GM21390 (cell line): ENCODE results near the gene THAP8.

ENCODE experiments used
- ATAC-seq: cut with Tn5 transposase; IDR thresholded peaks from one replicate; pipeline ENCODE4 v1.9.1; 2021; ENCODE audit not compliant: unreplicated experiment

Gene THAP8

DNA sequence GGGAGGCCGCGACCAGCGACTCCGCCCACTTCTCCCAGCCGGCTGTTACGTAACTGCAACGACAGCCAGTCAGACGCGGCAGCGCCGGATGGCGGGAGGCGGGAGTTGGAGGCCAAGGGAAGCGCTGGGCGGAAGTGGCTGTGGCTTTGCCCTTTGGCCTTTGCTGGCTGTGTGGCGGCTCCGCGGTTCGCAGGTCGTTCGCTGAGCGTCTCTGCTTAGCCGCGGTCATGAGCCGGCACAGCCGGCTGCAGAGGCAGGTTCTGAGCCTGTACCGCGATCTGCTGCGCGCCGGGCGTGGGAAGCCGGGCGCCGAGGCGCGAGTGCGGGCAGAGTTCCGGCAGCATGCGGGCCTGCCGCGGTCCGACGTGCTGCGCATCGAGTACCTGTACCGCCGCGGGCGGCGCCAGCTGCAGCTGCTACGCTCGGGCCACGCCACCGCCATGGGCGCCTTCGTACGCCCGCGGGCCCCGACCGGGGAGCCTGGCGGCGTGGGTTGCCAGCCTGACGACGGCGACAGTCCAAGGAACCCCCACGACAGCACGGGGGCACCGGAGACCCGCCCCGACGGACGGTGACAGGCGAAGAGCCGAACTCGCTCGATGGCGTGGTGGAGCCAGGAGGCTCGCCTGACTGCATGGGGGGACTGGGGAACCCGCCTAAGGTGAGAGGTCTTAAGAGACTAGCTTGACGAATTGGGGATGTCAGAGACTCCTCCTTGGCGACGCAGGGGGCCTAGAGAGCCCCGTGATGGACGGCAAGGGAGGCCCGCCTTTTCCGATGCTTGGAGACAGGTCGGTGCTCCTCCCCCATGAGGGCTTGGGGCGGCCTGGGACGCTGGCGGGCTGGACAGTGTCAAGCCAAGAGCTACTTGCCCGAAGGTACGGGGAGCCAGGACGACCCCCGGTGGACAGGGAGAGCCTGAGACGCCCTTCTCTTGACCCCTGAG, 58.8 kb downstream of the THAP8 start, which contains the start of gene SDHAF1:
SDHAF1 (plus strand) TSS at position 141 of the 946 bp plus-strand sequence; CDS start at position 228, 87 bp downstream.
- peak; percentile 77 for ATAC-seq

DNA sequence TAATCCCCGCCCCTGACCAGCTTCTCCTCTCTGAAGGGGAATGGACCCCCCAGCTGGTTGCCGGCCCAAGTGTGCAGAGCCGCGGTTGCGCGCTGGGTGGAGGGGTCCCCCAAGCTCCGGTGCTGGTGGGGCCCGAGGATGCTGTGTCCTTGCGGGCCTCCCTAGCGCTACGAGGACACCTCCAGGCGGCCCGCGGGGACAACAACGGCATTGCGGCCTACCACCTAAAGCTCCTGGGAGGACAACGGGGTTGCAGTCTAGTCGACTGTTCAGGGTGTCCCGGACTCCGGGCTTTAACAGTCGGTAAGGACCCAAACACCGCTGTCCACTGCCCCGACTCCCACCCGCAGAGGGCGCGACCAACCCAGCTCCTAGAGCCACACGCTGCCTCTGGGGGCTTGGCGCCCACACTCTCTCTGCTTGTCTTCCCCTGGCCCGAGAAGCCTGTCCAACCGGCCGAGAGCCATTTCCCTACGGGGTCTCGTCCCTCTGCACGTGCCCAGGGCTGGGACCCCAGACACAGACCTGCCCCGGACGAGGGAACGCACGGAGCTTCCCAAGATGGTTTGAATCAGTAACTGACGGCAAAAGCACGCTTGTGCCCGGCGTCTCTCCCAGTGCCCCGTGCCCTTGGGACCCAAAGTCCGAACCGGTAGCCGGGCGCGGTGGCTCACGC, 60.0 kb downstream of the THAP8 start:
- ATAC-seq, result no peak

DNA sequence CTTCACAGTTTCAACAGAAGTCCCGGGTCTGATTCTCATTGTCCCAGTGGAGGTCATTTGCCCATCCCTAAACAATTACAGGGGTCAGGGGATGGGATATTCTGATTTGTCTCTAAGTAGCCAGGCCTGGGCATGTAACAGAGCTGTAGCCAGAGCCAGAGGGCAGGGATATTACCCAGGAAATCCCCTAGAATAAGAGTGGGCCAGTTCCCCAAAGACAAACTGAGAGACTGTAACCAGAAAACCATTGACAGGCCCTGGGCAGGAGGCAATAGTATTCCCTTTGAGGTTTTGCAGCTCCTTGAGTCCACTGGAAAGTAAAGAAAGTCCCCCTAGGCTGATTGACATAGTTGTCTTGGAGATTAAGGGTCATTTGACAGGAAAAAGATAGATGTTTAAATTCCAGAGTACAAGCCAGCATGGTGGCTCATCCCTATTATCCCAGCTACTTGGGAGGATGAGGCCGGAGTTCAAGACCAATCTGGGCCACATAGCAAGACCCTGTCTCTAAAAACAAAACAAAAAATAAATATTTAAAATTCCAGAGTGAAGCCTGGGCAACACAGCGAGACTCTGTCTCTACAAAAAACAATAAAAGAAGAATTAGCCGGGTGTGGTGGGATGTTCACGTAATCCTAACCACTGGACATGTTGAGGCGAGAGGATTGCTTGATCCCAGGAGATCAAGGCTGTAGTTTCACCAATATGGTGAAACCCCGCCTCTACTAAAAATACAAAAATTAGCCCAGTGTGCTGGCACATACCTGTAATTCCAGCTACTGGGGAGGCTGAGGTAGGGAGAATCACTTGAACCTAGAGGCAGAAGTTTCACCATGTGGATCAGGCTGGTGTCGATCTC, 60.9 kb downstream of the THAP8 start:
- no peak for ATAC-seq

DNA sequence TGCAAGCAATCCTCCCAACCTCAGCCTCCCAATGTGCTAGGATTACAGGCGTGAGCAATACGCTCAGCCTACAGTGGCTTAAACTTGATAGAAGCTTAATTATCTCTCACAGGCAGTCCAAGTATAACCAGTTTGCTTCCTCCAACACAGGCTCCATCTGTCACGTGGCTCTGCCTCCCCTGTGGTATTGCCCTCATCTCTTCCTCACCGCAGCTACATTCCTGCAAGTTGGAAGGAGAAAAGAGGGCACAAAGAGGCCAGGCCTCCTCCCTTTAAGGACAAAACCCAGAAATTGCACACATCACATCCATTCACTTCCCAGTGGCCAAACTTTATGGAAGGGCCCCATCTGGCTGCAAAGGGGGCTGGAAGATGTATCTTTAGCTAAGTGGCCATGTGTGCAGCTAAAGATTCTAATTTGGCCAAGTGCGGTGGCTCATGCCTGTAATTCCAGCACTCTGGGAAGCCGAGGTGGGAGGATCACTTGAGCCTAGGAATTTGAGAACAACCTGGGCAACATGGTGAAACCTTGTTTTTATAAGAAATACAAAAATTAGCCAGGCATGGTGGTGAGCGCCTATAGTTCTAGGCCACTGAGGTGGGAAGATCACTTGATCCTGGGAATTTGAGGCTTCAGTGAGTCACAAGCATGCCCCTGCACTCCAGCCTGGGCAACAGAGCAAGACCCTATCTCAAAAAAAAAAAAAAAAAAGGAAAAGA, 62.2 kb downstream of the THAP8 start:
- ATAC-seq, result no peak

DNA sequence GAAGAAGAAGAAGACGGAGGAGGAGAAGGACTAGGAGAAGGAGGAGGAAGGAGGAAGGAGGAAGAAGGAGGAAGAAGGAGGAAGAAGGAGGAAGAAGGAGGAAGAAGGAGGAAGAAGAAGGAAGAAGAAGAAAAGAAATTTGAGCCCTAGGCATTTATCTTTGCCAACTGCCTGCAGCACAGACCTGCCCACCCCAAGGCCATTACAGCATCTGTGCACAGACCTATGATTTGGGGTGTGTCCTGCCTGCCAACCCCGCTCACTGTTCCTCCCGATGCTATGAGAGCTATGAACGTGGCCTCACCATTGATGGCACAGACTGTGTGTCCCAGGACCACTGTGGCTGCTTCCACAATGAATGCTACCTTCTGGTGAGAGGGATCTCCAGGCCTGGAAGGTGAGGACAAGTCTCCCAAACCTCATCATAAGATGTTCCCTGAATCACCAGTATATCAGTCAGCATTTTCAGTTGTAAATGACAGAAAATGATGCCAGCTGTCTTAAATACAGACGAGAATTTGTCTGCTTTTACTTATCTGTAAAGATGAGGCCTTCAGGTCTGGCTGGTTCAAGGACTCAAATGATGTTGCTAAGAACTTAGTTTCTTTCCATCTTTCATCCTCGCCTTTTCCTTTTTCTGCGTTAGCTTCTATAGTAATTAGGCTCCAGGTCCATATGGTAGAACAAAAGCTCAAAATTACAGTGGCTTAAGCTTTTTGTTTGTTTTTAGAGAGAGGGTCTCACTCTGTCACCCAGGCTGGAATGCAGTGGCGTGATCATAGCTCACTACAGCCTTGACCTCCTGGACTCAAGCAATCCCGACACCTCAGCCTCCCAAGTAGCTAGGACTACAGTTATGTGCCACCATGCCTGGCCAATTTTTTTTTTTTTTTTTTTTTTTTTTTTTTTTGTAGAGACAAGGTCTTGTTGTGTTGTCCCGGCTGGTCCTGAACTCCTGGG, 63.0 kb downstream of the THAP8 start:
- no peak for ATAC-seq

DNA sequence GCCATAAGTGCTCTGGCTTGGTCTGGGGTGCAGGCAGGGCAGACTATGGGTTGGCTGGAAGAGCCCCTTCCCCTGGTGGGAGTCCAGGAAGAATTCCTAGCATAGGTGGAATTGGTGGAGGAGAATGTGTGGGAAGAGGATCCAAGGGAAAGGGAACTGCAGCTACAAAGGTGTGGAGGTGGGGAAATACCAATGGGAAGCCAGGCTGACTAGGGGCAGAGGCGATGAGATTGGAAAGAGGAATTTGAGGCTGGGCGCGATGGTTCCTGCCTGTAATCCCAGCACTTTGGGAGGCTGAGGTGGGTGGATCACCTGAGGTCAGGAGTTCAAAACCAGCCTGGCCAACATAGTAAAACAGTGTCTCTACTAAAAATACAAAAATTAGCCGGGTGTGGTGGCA, 63.9 kb downstream of the THAP8 start:
- ATAC-seq, result no peak

DNA sequence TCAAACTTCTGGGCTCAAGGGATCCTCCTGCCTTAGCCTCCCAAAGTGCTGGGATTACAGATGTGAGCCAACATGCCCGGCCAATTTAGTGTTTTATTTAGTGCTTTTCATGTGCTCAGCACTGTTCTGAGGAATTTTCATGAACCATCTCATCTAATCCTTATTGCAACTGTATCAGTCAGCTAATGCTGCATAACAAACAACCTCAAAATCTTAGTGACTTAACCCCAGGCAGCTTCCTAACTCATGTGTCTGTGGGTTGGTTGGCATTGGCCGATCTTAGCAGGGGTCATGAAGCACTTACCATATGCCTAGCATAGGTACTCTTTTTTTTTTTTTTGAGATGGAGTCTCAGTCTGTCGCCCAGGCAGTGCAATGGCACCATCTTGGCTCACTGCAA, 65.3 kb downstream of the THAP8 start:
- ATAC-seq, result no peak

DNA sequence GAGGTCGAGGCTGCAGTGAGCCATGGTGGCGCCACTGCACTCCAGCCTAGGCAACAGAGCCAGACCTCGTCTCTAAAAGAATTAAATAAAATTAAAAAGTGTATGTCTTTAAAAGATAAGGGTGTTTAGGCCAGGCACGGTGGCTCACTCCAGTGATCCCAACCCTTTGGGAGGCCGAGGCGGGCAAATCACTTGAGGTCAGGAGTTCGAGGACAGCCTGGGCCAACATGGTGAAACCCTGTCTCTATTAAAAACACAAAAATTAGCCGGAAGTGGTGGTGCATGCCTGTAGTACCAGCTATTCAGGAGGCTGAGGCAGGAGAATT, 66.6 kb downstream of the THAP8 start:
- ATAC-seq, result no peak

DNA sequence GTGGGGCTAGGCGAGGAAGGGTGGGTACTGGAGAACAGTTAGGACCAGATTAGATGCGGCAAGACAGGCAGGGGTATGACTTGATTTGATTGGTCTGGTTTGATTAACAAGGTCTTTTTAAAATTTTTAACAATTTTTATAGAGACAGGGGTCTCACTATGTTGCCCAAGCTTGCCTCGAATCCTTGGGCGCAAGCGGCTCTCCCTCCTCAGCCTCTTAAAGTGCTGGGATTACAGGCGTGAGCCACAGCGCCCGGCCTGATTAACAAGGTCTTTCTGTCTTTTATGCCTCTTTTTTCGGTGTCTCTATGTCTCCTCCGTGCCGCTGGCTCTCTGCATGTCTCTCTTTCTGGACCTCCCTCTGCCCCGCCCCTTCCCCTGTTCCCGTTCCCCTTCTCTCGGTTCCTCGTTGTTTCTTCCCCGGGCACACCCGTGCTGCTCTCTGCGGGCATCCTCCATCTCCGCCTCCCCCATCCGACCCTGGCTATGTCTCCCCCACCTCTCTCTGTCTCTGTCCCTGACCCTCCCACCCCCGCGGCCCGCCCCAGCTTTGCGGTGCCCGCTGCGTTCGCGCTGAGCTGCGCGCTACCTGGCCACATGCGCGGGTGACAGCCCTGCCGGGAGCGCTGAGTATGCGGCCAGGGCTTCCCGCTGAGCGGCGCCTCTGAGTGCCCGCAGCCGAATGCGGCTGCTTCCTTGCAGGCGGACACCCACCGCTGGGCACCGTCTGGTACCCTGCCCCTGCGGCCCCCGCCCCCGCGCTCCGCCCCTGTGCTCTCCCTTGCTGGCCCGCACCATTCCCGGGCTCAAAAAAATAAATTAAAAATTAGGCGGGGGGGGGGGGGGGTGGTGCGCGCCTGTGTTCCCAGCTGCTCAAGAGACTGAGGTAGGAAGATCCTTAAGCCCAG, 67.2 kb downstream of the THAP8 start:
- no peak for ATAC-seq

DNA sequence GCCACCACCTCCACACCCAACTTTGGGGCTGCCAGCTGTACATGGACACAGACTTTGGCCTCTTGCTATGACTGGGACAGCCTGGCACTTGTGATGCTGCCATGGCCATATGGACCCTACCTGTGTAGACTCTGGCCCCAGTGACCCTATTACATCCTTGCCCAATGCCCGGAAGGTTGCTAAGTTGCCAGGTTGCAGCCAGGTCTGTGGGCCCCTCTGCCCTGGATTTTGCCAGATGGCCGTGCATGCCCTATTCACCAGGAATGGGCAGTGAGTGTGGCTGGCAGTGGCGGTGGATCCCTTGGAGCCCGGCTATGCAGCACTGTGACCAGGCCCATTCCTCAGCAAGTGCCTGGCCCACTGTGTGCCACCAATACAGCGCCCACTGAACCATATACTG, 68.0 kb downstream of the THAP8 start:
- no peak for ATAC-seq
